Common myeloid progenitor, CD34-positive (primary cell): ENCODE measurements around the gene PMEPA1.

Source experiments
- CTCF ChIA-PET: fragments of 350-600 bp; sonication (Branson Sonifier 250); formaldehyde crosslinking; loops from one replicate; lab custom pipeline; 2021; ENCODE audit warnings: antibody characterized with exemption; lab: Charles Lee
- POLR2A ChIA-PET: fragments of 350-600 bp; sonication (Branson Sonifier 250); formaldehyde crosslinking; loops from one replicate; lab custom pipeline; 2021; ENCODE audit warnings: antibody characterized with exemption; lab: Charles Lee
- DNase-seq, 3 donors: peaks; one replicate each; pipeline versions ENCODE4 v3.0.0 to v3.0.0-alpha.2; 2013
- H3K27ac ChIP-seq, 2 experiments: 1 replicate in 1 of 2; 2 replicates in 1 of 2; pipeline ENCODE4 v1.7.0; 2013; ENCODE audit warnings: inconsistent platforms in 2 of 2, low read length in 2 of 2, mild to moderate bottlenecking in 2 of 2, low read depth in 1 of 2, moderate library complexity in 1 of 2; ENCODE audit not compliant: severe bottlenecking in 2 of 2, insufficient read depth in 1 of 2, poor library complexity in 1 of 2
- H3K27me3 ChIP-seq, 5 experiments: replicated peaks in 2 of 5; 1 replicate in 3 of 5; 2 replicates in 2 of 5; pipeline versions ENCODE4 v1.6.1 to v1.7.0; 2013; ENCODE audit warnings: low read length in 4 of 5, mild to moderate bottlenecking in 2 of 5, moderate library complexity in 2 of 5, inconsistent platforms in 1 of 5; ENCODE audit not compliant: insufficient read depth in 5 of 5, control insufficient read depth in 4 of 5
- H3K36me3 ChIP-seq, 4 experiments: 1 replicate in 2 of 4; 2 replicates in 2 of 4; pipeline versions ENCODE4 v1.6.1 to v1.7.0; 2013; ENCODE audit warnings: low read length in 3 of 4, control low read depth in 1 of 4, mild to moderate bottlenecking in 1 of 4; ENCODE audit not compliant: control insufficient read depth in 4 of 4, insufficient read depth in 4 of 4
- H3K4me1 ChIP-seq, 4 experiments: 1 replicate in 3 of 4; 2 replicates in 1 of 4; pipeline versions ENCODE4 v1.6.1 to v1.7.1; 2013; ENCODE audit warnings: low read length in 3 of 4, mild to moderate bottlenecking in 3 of 4, control low read depth in 1 of 4, inconsistent platforms in 1 of 4, moderate library complexity in 1 of 4; ENCODE audit not compliant: control insufficient read depth in 4 of 4, insufficient read depth in 4 of 4; ENCODE audit errors: control extremely low read depth in 1 of 4
- H3K4me3 ChIP-seq, 7 experiments: 1 replicate in 4 of 7; 2 replicates in 3 of 7; pipeline versions ENCODE4 v1.5.1 to v1.7.0; 2013; ENCODE audit warnings: mild to moderate bottlenecking in 7 of 7, low read length in 6 of 7, moderate library complexity in 6 of 7, inconsistent platforms in 2 of 7, low read depth in 2 of 7, control low read depth in 1 of 7; ENCODE audit not compliant: insufficient read depth in 4 of 7, control insufficient read depth in 1 of 7; ENCODE audit errors: extremely low read depth in 1 of 7
- H3K9me3 ChIP-seq, 5 experiments: 1 replicate in 4 of 5; 2 replicates in 1 of 5; pipeline versions ENCODE4 v1.6.1 to v1.7.1; 2013; ENCODE audit warnings: low read length in 4 of 5, mild to moderate bottlenecking in 2 of 5, inconsistent platforms in 1 of 5, low read depth in 1 of 5, moderate library complexity in 1 of 5; ENCODE audit not compliant: control insufficient read depth in 4 of 5, insufficient read depth in 2 of 5; ENCODE audit errors: control extremely low read depth in 1 of 5
- WGBS: methylation state at CpG from one replicate; pipeline ENCODE4 v1.1.5; 2013; ENCODE audit not compliant: insufficient coverage; 5-methylcytosine and 5-hydroxymethylcytosine counted together

The PMEPA1 gene

GRCh38 chr20:57616143-57616951 is 93.5 kb downstream of the PMEPA1 start:
- Histone ChIP-seq H3K36me3 (no peaks in the 10 kb centered on the region), H3K27ac (no peak overlapping the region), H3K27me3 (peaks cover 0 to 11% (median 0%) of the 10 kb centered on the region in 5 experiments), H3K4me1 (peaks cover 2 to 37% (median 34%) of the 10 kb centered on the region in 4 experiments), H3K4me3 (no peak overlapping the region), H3K9me3 (no peaks in the 10 kb centered on the region)
- 98% methylated on average over 17 of the region's 20 CpGs for WGBS
- POLR2A ChIA-PET = no interaction called here
- no peak for DNase-seq
- CTCF ChIA-PET = interaction anchor here (1.1 to 1.9 kb wide), 4 partner anchors 10 to 20 kb away, joined by 3 to 8 read pairs (median 6); no protein-coding TSS in a partner anchor

- H3K4me3 ChIP-seq = no peak overlapping the region
- WGBS = 98% methylated on average over 7 of the region's 8 CpGs
- H3K9me3 ChIP-seq = no peaks in the 10 kb centered on the region
- DNase-seq = no peak
- CTCF ChIA-PET = interaction anchor here (0.9 to 1.9 kb wide), 5 partner anchors 9 to 19 kb away, joined by 3 to 8 read pairs (median 5); no protein-coding TSS in a partner anchor
- no peaks in the 10 kb centered on the region for H3K36me3 ChIP-seq
- H3K27ac ChIP-seq = no peak overlapping the region
- peaks cover 0 to 11% (median 0%) of the 10 kb centered on the region in 5 experiments for H3K27me3 ChIP-seq
- POLR2A ChIA-PET = interaction anchor here (0.6 kb wide), 1 partner anchor 313 kb away, joined by 4 read pairs; no protein-coding TSS in a partner anchor
- H3K4me1 ChIP-seq = peaks cover 0 to 28% (median 25%) of the 10 kb centered on the region in 4 experiments
Measured at GRCh38 chr20:57615445-57615811, 94.4 kb downstream of the PMEPA1 start.

- Histone ChIP-seq H3K4me1 (peaks cover 0 to 21% (median 19%) of the 10 kb centered on the region in 4 experiments), H3K36me3 (no peaks in the 10 kb centered on the region), H3K4me3 (no peak overlapping the region), H3K9me3 (no peaks in the 10 kb centered on the region), H3K27me3 (peaks cover 0 to 12% (median 0%) of the 10 kb centered on the region in 5 experiments), H3K27ac (no peak overlapping the region)
- POLR2A ChIA-PET = no interaction called here
- no peak for DNase-seq
- 96% methylated on average over 12 of the region's 16 CpGs for WGBS
- CTCF ChIA-PET = interaction anchor here (0.6 to 1.9 kb wide), 7 partner anchors 8 to 19 kb away, joined by 3 to 8 read pairs (median 5); no protein-coding TSS in a partner anchor
Measured at GRCh38 chr20:57614490-57615444, 95.0 kb downstream of the PMEPA1 start.

GRCh38 chr20:57613481-57613921 is 96.3 kb downstream of the PMEPA1 start:
- Histone ChIP-seq H3K9me3 (no peaks in the 10 kb centered on the region), H3K4me1 (peaks cover 0 to 8% (median 6%) of the 10 kb centered on the region in 4 experiments), H3K27me3 (peaks cover 0 to 13% (median 0%) of the 10 kb centered on the region in 5 experiments), H3K4me3 (no peak overlapping the region), H3K27ac (no peak overlapping the region), H3K36me3 (no peaks in the 10 kb centered on the region)
- ChIA-PET CTCF (interaction anchor here (0.5 kb wide), 1 partner anchor 166 kb away, joined by 3 read pairs; no protein-coding TSS in a partner anchor), POLR2A (interaction anchor here (0.6 kb wide), 1 partner anchor 106 kb away, joined by 5 read pairs; no protein-coding TSS in a partner anchor)
- over 99% methylated on average over 11 of the region's 12 CpGs for WGBS
- no peak for DNase-seq

GRCh38 chr20:57612916-57613315 is 96.9 kb downstream of the PMEPA1 start:
- ChIA-PET POLR2A (interaction anchor here (0.6 to 0.7 kb wide), 2 partner anchors 95 to 107 kb away, joined by 3 to 5 read pairs; no protein-coding TSS in a partner anchor), CTCF (no interaction called here)
- DNase-seq = no peak
- Histone ChIP-seq H3K4me3 (no peak overlapping the region), H3K4me1 (peaks cover 0 to 2% (median under 1%) of the 10 kb centered on the region in 4 experiments), H3K36me3 (no peaks in the 10 kb centered on the region), H3K9me3 (no peaks in the 10 kb centered on the region), H3K27me3 (peaks cover 0 to 13% (median 0%) of the 10 kb centered on the region in 5 experiments), H3K27ac (no peak overlapping the region)
- no CpG with 5 or more reads among the region's 7 CpGs for WGBS

DNA sequence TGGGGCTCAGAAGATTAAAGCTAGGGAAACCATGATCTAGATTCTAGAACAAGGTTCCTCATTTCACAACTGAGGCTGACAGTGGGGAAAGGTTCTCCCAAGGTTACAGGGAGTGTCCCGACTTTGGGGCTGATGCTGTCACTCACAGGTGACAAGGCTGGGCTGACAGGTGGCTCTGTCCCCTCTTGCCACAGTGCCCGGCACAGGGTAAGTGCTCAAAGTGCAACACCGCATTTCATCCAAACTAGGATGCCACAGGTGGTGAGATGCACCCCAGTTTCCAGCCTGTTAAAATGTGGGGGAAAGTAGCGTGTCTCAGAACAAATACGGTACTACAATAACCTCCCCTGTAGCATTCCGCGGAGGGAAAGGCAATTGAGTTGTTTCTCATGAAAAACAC is 97.4 kb downstream of the PMEPA1 start:
- ChIA-PET POLR2A (interaction anchor here (0.7 kb wide), 1 partner anchor 96 kb away, joined by 3 read pairs; no protein-coding TSS in a partner anchor), CTCF (no interaction called here)
- no peaks in the 10 kb centered on the region for H3K36me3 ChIP-seq
- H3K27ac ChIP-seq = no peak overlapping the region
- no peaks in the 10 kb centered on the region for H3K4me1 ChIP-seq
- no peak for DNase-seq
- 83% methylated on average over 6 of the region's 7 CpGs for WGBS
- no peaks in the 10 kb centered on the region for H3K9me3 ChIP-seq
- peaks cover 0 to 13% (median 0%) of the 10 kb centered on the region in 5 experiments for H3K27me3 ChIP-seq
- H3K4me3 ChIP-seq = no peak overlapping the region
